ENCODE measurements around the gene MMP15.

The MMP15 gene

DNA sequence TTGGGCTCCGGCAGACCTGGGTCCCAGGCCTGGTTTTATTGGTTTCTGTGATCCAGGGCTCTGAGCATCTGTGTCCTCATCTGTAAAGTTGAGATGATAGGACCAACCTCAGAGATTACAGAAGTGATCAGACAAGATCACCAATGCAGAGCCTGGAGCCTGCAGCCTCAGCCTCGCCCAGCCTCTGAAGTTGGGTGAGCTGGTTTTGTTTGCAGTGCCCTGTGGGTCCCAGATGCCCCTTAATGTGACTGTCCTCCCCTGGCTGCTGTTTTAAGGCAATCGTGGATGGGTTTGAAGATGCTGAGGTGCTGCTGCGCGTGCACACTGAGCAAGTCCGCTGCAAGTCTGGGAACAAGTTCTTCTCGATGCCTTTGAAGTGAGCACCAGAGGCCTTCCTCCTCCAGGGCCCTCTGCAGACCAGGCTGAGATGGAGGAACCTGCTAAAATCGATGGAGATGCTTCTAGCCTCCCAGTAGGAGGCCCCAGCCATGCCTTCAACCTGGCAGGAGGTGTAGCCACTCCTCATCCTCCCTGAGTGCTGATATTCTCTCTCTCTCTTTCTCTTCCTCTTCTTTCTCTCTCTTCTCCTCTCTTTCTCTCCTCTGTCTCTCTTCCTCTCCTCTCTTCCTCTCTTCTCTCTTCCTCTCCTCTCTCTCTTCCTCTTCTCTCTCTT, 5.6 kb upstream of the MMP15 start:
- DNase-seq (ENCODE audit: low read depth, low spot score), result no peak

DNA sequence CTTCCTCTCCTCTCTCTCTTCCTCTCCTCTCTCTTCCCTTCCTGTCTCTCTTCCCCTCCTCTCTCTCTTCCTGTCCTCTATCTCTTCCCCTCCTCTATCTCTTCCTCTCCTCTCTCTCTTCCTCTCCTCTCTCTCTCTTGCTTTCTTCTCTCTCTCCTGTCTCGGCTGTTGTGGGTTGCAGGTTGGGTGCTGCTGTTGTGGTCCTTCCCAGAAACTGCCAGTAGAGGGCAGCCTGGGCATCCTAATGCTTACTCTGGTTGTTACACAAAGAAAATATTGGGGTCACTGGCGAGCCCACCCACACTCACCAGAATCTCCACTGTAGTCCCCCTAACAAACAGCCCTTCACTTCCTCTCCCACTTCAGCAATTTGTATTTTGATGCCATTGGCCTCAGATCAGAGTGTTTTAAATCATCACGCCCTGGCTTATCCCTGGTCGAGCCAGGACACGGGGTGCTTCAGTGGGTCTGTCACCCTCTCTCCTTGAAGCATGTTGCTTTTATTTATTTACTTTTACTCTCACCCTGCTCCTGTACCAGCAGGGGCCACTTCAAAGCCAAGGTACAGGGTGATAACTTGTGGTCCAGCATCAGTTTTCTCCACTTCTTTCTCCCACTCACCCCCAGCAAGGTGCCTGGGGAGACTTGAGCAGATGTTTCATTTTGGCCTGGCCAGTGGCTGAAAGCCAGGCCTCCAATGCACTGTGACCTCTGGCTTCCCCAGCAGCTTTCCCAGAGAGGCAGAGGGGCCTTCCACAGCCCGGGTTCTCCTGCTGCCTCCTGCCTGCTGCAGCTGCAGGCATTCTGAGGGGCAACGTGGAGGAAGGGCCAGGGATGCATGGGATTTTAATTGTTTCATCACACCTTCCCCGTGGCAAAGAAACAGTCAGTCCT, 4.7 kb upstream of the MMP15 start:
- DNase-seq (ENCODE audit: low read depth, low spot score), result peak; percentile 43

DNA sequence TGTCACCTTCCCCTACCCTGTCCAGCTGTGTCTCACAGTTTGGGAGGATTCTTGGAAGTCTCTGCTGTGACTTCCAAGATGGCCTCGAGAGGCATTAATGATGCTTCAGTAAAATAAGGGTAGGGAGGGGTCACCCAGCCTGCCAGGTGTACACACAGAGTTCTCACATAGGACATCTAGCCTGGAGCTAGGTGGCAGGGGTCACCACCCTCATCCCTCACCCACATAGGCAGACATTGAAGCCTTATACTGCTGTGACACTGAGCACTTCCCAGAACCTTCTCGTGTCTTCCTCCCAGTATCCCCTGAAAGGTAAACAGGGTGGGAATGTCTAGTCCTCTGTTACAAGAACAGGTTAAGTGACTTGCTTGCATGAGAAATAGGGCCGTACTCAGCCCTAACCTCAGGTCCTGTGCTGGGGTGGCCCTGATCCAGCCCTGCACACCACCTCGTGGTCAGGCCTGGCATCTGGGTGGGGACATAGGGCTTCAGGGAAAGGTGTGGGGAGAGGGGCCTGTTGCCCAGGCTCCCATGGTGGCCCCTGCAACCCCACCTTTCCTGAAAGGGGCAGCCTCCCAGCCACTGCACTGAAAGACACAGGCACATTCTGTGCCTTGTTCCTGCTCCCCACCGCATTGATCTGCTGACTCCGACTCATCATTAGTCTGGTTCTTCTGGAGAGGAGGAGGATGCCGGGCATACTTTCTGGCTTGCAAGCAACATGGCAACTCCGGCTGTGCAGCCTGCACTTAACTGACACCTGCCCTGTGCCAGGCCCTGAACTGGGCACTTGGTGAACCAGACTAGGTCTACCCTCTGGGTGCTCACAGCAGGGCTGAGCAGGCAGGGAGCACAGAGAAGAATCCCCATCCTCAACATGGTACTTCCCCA, 3.6 kb upstream of the MMP15 start:
- DNase-seq (ENCODE audit: low read depth, low spot score), result no peak

- DNase-seq (ENCODE audit: low read depth, low spot score), result peak; percentile 45
Observed at GRCh38 chr16:58022601-58023371, 2.8 kb upstream of the MMP15 start.

- no peak for DNase-seq (ENCODE audit: low read depth, low spot score)
Observed at GRCh38 chr16:58024486-58025350, 836 bp upstream of the MMP15 start.

GRCh38 chr16:58026139-58026704, 668 bp downstream of the MMP15 start:
- DNase-seq (ENCODE audit: low read depth, low spot score), result no peak

DNA sequence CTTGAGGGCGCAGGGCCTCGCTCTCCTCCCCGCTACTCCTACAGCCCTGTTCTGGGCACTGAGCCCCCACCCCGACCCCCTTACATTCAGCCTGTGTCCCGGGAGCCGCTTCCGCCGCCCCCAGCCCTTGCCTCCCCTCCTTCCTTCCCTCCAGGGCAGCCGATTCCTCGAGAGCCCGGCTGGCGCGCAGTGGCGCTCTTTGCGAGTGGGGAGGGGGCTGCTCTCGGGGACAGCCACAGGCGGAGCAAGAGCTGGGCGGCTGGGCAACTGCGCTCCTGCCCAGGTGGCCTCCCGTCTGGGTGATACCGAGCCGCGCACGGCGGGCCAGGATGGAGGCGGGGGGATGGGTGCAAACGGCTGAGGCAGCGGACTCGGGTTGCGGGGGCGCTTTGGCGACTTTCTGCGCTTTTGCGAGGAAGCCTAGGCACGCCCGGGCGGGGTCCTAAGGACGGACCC, 1.2 kb downstream of the MMP15 start:
- DNase-seq (ENCODE audit: low read depth, low spot score), result no peak

- DNase-seq (ENCODE audit: low read depth, low spot score), result no peak
Observed at GRCh38 chr16:58027161-58027915, 1.8 kb downstream of the MMP15 start.

DNA sequence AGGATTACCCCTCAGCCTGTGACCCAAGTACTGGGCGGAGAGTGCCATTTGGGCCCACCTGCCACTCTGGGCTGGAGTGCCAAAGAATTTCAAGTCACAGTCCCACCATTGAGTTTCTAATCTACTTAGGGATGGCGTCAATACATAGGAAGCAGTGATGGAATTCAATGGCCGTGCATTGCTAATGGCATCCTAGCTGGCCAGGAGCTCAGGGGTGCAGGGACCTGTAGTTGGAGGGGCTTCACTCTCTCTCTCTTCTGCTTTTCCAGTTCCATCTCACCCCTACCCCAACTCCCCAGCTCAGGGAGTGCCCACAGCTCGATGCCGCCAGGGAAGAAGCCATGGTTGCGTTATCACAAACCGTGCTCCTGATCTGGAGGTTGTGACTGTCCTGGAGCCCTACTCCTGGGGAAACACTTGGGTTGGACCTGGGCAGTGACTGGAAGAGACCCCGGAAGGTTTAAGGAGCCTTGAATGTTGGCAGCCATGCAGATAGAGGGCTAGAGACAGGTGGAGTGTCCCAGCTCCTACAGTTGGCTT, 2.4 kb downstream of the MMP15 start:
- DNase-seq (ENCODE audit: low read depth, low spot score), result no peak

- DNase-seq (ENCODE audit: low read depth, low spot score), result no peak
Observed at GRCh38 chr16:58028541-58029070, 3.1 kb downstream of the MMP15 start.

DNA sequence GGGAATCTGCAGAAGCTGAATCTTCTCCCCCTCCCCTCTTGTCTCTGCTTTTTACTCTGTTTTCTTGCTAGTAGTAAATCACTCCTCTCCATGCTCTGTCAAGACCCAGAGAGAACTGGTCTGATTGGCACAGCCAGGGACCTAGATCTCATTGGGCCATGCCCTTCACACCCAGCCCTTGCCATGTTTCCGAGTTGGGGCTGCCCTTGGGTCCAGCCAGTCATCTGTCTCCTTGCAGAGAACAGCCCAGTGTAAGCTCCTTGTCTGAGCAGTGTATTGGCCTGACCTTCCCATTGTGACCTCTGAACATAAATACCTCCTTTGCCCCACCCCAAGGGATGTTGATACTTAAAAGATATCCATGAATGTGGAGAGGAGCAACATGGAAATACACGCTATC, 3.9 kb downstream of the MMP15 start:
- DNase-seq (ENCODE audit: low read depth, low spot score), result no peak

GRCh38 chr16:58030136-58030840, 4.7 kb downstream of the MMP15 start:
- DNase-seq (ENCODE audit: low read depth, low spot score), result no peak

GRCh38 chr16:58031016-58031800, 5.7 kb downstream of the MMP15 start:
- DNase-seq (ENCODE audit: low read depth, low spot score), result no peak

- DNase-seq (ENCODE audit: low read depth, low spot score), result no peak
Observed at GRCh38 chr16:58032710-58033293, 7.2 kb downstream of the MMP15 start.

- DNase-seq (ENCODE audit: low read depth, low spot score), result no peak
Observed at GRCh38 chr16:58034128-58034685, 8.7 kb downstream of the MMP15 start.

DNA sequence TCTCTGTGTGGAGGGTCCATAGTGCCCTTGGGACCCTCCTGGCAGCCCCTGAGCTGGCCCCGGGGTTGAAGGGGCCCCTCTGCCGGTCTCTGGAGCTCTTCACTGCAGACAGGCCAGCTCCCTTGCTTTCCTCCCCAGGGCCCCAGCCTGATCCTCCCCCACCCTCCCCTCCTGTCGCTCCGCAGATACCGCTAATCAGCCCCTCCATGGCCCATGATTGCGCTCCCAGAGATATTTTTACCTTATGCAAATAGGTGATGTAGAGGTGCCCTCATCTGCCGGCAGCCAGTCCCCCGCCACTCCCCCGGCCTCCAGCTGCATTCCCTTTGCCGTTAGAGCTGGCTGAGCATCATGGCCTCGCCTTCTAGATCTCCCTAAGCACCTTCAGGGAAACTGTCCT, 9.2 kb downstream of the MMP15 start:
- DNase-seq (ENCODE audit: low read depth, low spot score), result no peak

All from smooth muscle cell of the brain vasculature (primary cell).